HG02973 (cell line): ENCODE measurements around the gene TAP2.

Experiments
- ATAC-seq: cut with Tn5 transposase; IDR thresholded peaks from one replicate; pipeline ENCODE4 v1.9.1; 2021; ENCODE audit warnings: moderate library complexity; ENCODE audit not compliant: unreplicated experiment

TAP2 gene

GRCh38 chr6:32794510-32794909, 44.0 kb downstream of the TAP2 start:
- no peak for ATAC-seq

DNA sequence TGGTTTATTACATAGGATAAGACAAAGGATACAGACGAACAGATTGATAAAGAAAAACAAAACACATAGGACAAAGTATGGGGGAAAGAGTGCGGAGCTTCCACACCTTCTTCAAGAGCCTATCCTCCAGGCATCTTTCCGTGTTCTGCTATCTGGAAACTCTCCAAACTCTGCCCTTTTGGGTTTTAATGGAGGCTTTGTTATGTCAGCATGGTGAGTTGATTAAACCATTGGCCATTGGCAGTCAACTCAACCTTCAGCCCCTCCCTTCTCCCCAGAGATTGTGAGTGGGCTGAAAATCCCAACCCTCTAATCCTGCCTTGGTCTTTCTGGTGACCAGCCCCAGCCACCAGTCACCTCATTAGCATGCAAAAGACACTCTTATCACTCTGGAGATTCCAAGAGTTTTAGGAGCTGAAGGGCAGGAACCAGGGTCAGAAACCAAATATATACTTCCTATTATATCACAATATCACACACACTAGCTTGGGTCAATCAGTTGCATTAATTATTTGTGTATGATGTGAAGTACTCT, 45.6 kb downstream of the TAP2 start:
- no peak for ATAC-seq

DNA sequence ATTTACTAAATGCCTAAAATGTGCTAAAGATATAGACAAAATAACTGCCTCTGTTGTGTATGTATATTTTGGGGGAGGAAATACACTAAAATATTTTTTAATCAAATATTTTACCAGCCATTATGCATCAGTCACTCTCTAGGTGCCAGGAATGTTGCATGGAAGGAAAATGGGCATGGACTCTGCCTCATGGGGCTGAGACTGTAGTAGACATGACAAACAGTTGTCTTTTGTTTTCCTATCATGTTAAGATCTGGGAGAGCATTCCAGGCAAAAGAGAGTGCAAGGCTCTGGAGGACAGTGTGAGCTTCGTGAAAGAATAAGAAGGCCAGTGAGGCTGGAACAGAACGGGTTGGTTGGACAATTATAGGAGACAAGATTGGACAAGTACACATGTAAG, 48.2 kb downstream of the TAP2 start:
- no peak for ATAC-seq
